GM10248 (cell line): ENCODE measurements around the gene PHACTR3.

Source experiments
- CTCF ChIA-PET: fragments of 300-600 bp; sonication (Branson Sonifier 250); formaldehyde crosslinking; extraction: SDS; loops from one replicate; lab custom pipeline; 2021; ENCODE audit warnings: antibody characterized with exemption; lab: Yijun Ruan, JAX
- POLR2A ChIA-PET: fragments of 350-650 bp; sonication (Branson Sonifier 250); formaldehyde crosslinking; extraction: SDS; loops from one replicate; lab custom pipeline; 2020; ENCODE audit warnings: antibody characterized with exemption; lab: Yijun Ruan, JAX
- DNase-seq: peaks from one replicate; pipeline ENCODE4 v3.0.0; 2012; ENCODE audit errors: extremely low spot score
- TF ChIP-seq, protein P1 (sequence below): IDR thresholded peaks from 2 replicates; pipeline ENCODE4 v1.5.1; 2012; ENCODE audit warnings: mild to moderate bottlenecking, low read depth; ENCODE audit errors: extremely low read depth, missing control alignments, control extremely low read depth

Gene PHACTR3

DNA sequence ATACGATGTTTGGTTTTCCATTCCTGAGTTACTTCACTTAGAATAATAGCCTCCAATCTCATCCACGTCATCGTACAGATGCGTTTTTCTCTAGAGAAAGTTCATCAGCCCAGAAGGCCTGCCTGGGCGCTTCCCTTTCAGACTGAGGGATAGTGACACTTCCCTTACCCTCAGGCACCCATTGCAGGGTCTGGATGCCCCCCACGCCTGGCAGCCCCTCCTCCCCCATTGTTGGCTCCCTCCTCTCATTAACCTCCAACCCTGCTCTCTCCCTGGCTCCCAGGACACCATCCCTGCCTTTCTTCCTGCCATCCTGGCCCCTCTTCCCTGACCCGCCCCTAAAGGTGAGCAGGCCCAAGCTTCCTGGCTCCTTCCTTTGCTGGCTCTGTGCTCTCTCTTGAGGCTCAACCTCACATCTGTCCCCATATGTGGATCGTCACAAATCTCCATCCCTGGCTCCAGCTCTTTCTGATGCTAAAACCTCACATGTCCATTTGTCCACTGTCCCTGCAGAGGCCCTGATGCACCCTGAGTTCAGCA is 183.9 kb downstream of the PHACTR3 start:
- ChIA-PET POLR2A (no interaction called here), CTCF (no interaction called here)
- DNase-seq: no peak
- TF ChIP-seq, protein P1, sequence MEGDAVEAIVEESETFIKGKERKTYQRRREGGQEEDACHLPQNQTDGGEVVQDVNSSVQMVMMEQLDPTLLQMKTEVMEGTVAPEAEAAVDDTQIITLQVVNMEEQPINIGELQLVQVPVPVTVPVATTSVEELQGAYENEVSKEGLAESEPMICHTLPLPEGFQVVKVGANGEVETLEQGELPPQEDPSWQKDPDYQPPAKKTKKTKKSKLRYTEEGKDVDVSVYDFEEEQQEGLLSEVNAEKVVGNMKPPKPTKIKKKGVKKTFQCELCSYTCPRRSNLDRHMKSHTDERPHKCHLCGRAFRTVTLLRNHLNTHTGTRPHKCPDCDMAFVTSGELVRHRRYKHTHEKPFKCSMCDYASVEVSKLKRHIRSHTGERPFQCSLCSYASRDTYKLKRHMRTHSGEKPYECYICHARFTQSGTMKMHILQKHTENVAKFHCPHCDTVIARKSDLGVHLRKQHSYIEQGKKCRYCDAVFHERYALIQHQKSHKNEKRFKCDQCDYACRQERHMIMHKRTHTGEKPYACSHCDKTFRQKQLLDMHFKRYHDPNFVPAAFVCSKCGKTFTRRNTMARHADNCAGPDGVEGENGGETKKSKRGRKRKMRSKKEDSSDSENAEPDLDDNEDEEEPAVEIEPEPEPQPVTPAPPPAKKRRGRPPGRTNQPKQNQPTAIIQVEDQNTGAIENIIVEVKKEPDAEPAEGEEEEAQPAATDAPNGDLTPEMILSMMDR: no peak

DNA sequence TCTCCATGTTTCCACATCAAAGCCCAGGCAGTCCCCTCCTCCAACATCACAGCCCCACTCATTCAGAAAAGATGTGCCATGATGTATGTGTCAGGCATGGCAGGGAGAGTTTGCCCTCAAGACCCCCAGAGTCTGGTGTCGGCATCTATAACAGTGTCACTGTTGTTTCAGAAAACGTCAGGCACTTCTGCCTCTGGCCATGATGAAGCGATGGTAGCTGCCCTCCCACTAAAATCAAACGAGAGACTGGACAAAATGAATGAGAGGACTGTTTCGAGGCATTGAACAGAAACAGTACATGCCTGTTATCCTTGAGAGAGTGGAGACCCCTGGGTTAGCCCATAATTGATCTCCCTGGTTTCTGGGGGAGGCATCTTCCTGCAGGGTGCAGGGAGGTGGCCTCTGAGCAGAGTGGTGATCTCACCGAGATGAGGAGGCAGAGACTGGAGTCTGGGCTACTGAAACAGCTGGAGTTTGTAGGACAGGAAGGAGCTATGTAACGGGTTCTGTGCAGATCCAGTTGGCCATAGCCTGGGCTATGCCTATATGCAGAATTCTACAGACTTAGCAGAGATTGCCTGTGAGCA is 184.6 kb downstream of the PHACTR3 start:
- ChIA-PET CTCF (no interaction called here), POLR2A (no interaction called here)
- TF ChIP-seq, protein P1: no peak
- DNase-seq: no peak

DNA sequence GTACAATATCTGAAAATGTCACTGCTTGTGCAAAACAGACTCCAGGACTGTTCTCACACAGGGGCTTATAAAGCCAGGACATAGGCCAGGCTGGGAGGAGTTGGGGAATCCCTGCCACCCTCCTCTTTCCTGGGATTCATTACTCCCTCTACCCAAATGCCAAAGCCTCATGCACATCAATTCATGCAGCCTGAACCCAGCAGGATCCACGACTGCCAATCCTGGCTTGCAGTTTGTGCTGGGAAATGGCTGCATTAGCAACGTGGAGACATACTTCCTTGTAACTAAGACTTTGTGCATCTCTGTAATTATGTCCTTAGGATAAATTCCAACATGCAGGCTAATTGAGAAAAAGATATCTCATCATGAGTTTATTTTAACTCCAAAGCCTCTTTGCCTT is 185.3 kb downstream of the PHACTR3 start:
- no peak for DNase-seq
- ChIA-PET CTCF (no interaction called here), POLR2A (no interaction called here)
- TF ChIP-seq, protein P1: no peak

DNA sequence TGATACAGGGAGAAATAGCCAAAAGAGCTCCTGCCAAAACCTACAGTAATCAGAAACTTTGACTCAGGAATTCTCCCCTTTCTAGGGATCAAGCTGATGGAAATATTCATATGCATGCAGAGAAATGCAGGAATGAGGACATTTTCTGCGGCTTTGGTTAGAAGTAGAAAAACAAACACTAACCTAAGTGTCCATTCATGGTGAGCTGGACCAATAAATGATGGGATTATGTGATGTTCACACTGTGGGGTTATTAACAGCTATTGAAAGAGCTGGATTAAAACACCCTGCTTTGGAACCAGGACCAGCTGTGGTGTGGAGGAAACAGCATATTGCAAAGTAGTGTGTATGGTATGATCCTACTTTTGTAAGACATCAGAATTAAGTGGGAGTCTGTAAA is 186.0 kb downstream of the PHACTR3 start:
- DNase-seq: no peak
- POLR2A ChIA-PET: no interaction called here
- TF ChIP-seq, protein P1: no peak
- CTCF ChIA-PET: interaction anchor here (1.4 kb wide), 1 partner anchor 8 kb away, joined by 4 read pairs; no protein-coding TSS in a partner anchor

DNA sequence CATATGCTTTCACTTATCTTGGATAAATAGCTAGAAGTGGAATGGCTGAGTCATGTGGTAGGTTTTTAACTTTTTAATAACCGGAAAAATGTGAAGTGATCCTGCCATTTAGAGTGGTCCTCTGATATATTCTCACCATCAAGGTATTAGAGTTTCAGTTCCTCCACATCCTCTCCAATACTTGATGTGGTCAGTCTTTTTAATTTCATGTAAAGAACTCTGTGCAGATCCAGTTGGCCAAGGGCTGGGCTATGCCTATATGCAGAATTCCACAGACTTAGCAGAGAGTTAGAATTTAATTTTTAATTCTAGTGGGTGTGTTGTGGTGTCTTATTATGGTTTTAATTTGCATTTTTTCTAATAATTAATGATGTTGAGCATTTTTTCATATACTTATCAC is 188.0 kb downstream of the PHACTR3 start:
- ChIA-PET CTCF (interaction anchor here (2.0 kb wide), 1 partner anchor 9 kb away, joined by 7 read pairs; no protein-coding TSS in a partner anchor), POLR2A (no interaction called here)
- no peak for DNase-seq
- TF ChIP-seq, protein P1: no peak

DNA sequence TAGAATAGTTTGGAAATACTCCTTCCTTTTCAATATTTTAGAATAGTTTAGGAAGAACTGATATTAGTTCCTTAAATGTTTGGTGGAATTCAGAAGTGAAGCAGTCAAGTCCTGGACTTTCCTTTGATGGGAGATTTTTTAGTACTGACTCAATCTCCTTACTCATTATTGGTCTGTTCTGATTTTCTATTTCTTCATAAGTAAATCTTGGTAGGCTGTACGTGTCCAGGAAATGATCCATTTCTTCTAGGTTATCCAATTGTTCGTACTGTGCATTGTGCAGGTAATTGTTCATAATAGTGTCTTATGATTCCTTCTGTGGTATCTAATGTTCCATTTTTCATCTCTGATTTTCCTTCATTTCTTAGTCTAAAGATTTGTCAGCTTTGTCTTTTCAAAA is 190.2 kb downstream of the PHACTR3 start:
- CTCF ChIA-PET: interaction anchor here (1.2 kb wide), 1 partner anchor 11 kb away, joined by 3 read pairs; no protein-coding TSS in a partner anchor
- DNase-seq: no peak
- POLR2A ChIA-PET: no interaction called here
- TF ChIP-seq, protein P1: no peak

DNA sequence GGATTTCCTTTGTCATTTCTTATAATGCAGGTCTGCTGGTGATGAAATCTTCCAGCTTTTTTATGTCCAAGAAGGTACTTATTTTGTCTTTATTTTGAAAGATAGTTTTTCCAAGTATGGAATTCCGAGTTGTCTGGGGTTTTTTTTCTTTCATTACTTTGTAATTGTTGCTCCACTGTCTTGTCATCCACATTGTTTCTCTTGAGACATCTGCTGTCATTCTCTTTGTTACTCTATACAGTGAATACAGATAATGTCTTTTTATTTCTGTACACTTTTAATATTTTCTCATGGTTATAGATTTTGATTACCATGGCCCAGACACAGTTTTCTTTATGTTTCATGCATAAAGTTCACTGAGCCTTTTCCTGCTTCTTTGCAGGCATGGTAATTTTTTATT is 196.0 kb downstream of the PHACTR3 start:
- TF ChIP-seq, protein P1: no peak
- POLR2A ChIA-PET: no interaction called here
- DNase-seq: no peak
- CTCF ChIA-PET: no interaction called here
